DMS53 (cell line): Measurements from ENCODE around the gene PARM1.
"Not testable (repeated sequence)": the region's sequence is repeated elsewhere in the genome, so short reads cannot be mapped to it uniquely, and the experiment has no call there.

Experiments
- DNase-seq: peaks from one replicate; lab custom pipeline; 2025; lab: John Stamatoyannopoulos, UW

The PARM1 gene

GRCh38 chr4:74990276-74990875 lies 57.5 kb downstream of the PARM1 start:
- DNase-seq = no peak

GRCh38 chr4:74994436-74994835 lies 61.5 kb downstream of the PARM1 start:
- DNase-seq = not testable (repeated sequence)

GRCh38 chr4:74996996-74997395 lies 64.1 kb downstream of the PARM1 start:
- DNase-seq = no peak

GRCh38 chr4:74997948-74998729 lies 65.2 kb downstream of the PARM1 start:
- DNase-seq = no peak

GRCh38 chr4:74999714-75000309 lies 66.9 kb downstream of the PARM1 start:
- DNase-seq = no peak

- no peak for DNase-seq
Observed at GRCh38 chr4:75001871-75002270, 69.0 kb downstream of the PARM1 start.

GRCh38 chr4:75002381-75002780 lies 69.5 kb downstream of the PARM1 start:
- no peak for DNase-seq

- no peak for DNase-seq
Observed at GRCh38 chr4:75003979-75004378, 71.1 kb downstream of the PARM1 start.

- no peak for DNase-seq
Observed at GRCh38 chr4:75004755-75005668, 72.1 kb downstream of the PARM1 start.

GRCh38 chr4:75005727-75006126 lies 72.8 kb downstream of the PARM1 start:
- DNase-seq = no peak

GRCh38 chr4:75007891-75008290 lies 75.0 kb downstream of the PARM1 start:
- no peak for DNase-seq

GRCh38 chr4:75009138-75009537 lies 76.2 kb downstream of the PARM1 start:
- no peak for DNase-seq

GRCh38 chr4:75011131-75011795 lies 78.3 kb downstream of the PARM1 start:
- DNase-seq = no peak

GRCh38 chr4:75015627-75016026 lies 82.7 kb downstream of the PARM1 start:
- no peak for DNase-seq

GRCh38 chr4:75016472-75016871 lies 83.6 kb downstream of the PARM1 start:
- DNase-seq = no peak

- DNase-seq = no peak
Observed at GRCh38 chr4:75018811-75019479, 86.0 kb downstream of the PARM1 start.

GRCh38 chr4:75025431-75025830 lies 92.5 kb downstream of the PARM1 start:
- DNase-seq = no peak

GRCh38 chr4:75028196-75028854 lies 95.4 kb downstream of the PARM1 start:
- peak; percentile 18 for DNase-seq

GRCh38 chr4:75030028-75030427 lies 97.1 kb downstream of the PARM1 start:
- no peak for DNase-seq

- DNase-seq = peak; percentile 8
Observed at GRCh38 chr4:75030649-75031235, 97.8 kb downstream of the PARM1 start.
